GM23248 (cell line): ENCODE measurements around the gene FPR3.

Source experiments
- EZH2 ChIP-seq: fragments of 200-600 bp; sonication (generic); IDR thresholded peaks from 2 replicates; pipeline ENCODE4 v1.6.1; 2018; ENCODE audit warnings: antibody characterized with exemption, mild to moderate bottlenecking; ENCODE audit not compliant: insufficient read depth, poor library complexity, severe bottlenecking
- EZH2phosphoT487 ChIP-seq: fragments of 200-600 bp; sonication (generic); IDR thresholded peaks from 2 replicates; pipeline ENCODE4 v1.6.1; 2018; ENCODE audit warnings: antibody characterized with exemption, moderate library complexity, mild to moderate bottlenecking, low read depth; ENCODE audit not compliant: insufficient read depth

GRCh38 chr19:51800473-51801244, 5.7 kb downstream of the FPR3 start:
- TF ChIP-seq EZH2, result no peak
- no peak for TF ChIP-seq EZH2phosphoT487
